ENCODE results near the gene TGFBR3. TPM values are rescaled to one million over a fixed set of nuclear protein-coding genes. Genes with fewer than 3 reads are reported as not detected.

Gene TGFBR3
- total and polyA plus RNA-seq, 9 of the 15 experiments (the other 6 are each of a cell fraction or from before 2014, with no cell fraction given), result 3.6 to 32.4 (median 15.6) TPM

- TF ChIP-seq ZBTB33 (CRISPR knock-in tag; IDR thresholded peaks at IDR 0.05) (no peak), ADNP (tag; IDR thresholded peaks at IDR 0.05) (peak; percentile 33; the same call in 1 of the 2 replicates), NR0B1 (IDR thresholded peaks at IDR 0.05; ENCODE audit: partially characterized antibody) (no peak), NCOA2 (IDR thresholded peaks at IDR 0.05; ENCODE audit: partially characterized antibody in 2 of 2) (no peak), TCFL5 (CRISPR knock-in tag; conservative IDR thresholded peaks at IDR 0.05) (no peak), ZFP1 (CRISPR knock-in tag; IDR thresholded peaks at IDR 0.05) (no peak), TSC22D4 (tag; IDR thresholded peaks at IDR 0.05) (no peak), ZNF316 (IDR thresholded peaks at IDR 0.05) (no peak), TSHZ1 (CRISPR knock-in tag; IDR thresholded peaks at IDR 0.05) (no peak), ZNF253 (CRISPR knock-in tag; conservative IDR thresholded peaks at IDR 0.05) (no peak), FIP1L1 (IDR thresholded peaks at IDR 0.05; ENCODE audit: low read depth, low read length, poor library complexity, severe bottlenecking) (no peak), ATF2 (CRISPR knock-in tag; IDR thresholded peaks at IDR 0.05) (no peak)
- TF ChIP-seq, protein P1, sequence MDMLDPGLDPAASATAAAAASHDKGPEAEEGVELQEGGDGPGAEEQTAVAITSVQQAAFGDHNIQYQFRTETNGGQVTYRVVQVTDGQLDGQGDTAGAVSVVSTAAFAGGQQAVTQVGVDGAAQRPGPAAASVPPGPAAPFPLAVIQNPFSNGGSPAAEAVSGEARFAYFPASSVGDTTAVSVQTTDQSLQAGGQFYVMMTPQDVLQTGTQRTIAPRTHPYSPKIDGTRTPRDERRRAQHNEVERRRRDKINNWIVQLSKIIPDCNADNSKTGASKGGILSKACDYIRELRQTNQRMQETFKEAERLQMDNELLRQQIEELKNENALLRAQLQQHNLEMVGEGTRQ (CRISPR knock-in tag; IDR thresholded peaks at IDR 0.05), result no peak
- TF ChIP-seq, protein P2, sequence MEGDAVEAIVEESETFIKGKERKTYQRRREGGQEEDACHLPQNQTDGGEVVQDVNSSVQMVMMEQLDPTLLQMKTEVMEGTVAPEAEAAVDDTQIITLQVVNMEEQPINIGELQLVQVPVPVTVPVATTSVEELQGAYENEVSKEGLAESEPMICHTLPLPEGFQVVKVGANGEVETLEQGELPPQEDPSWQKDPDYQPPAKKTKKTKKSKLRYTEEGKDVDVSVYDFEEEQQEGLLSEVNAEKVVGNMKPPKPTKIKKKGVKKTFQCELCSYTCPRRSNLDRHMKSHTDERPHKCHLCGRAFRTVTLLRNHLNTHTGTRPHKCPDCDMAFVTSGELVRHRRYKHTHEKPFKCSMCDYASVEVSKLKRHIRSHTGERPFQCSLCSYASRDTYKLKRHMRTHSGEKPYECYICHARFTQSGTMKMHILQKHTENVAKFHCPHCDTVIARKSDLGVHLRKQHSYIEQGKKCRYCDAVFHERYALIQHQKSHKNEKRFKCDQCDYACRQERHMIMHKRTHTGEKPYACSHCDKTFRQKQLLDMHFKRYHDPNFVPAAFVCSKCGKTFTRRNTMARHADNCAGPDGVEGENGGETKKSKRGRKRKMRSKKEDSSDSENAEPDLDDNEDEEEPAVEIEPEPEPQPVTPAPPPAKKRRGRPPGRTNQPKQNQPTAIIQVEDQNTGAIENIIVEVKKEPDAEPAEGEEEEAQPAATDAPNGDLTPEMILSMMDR (IDR thresholded peaks at IDR 0.05 in 2 of 3, conservative IDR thresholded peaks at IDR 0.05 in 1 of 3; ENCODE audit: insufficient read depth in 2 of 3, low read depth in 1 of 3, low read length in 3 of 3), result no peak
Observed at GRCh38 chr1:91765880-91766443, 120.0 kb downstream of the TGFBR3 start (continued).
